ENCODE data around the gene TAOK3. TPM values are rescaled to one million over a fixed set of nuclear protein-coding genes. Genes with fewer than 3 reads are reported as not detected.

The TAOK3 gene
- total and polyA plus RNA-seq, 9 of the 15 experiments (the other 6 are each of a cell fraction or from before 2014, with no cell fraction given), result 24.3 to 83.5 (median 47.1) TPM

- no peak for TF ChIP-seq ZMIZ1 (IDR thresholded peaks at IDR 0.05; ENCODE audit: low read depth in 2 of 2, low read length in 2 of 2)
- peak; percentile 20; the same call in 1 of the 2 replicates for TF ChIP-seq SMARCC2 (IDR thresholded peaks at IDR 0.05; ENCODE audit: low read depth)
- TF ChIP-seq ZKSCAN1 (IDR thresholded peaks at IDR 0.05; ENCODE audit: low read depth, low read length), result no peak
- peak; percentile 74 for TF ChIP-seq ZBTB7A (IDR thresholded peaks at IDR 0.05; ENCODE audit: borderline replicate concordance, control insufficient read depth, low read depth, low read length)
- TF ChIP-seq STAT5A (IDR thresholded peaks at IDR 0.05; ENCODE audit: borderline replicate concordance, low read length), result no peak
- TF ChIP-seq ZHX1 (conservative IDR thresholded peaks at IDR 0.05; ENCODE audit: low read length), result no peak
- TF ChIP-seq DIDO1 (tag; IDR thresholded peaks at IDR 0.05; ENCODE audit: low read depth), result no peak
- TF ChIP-seq, protein P1, sequence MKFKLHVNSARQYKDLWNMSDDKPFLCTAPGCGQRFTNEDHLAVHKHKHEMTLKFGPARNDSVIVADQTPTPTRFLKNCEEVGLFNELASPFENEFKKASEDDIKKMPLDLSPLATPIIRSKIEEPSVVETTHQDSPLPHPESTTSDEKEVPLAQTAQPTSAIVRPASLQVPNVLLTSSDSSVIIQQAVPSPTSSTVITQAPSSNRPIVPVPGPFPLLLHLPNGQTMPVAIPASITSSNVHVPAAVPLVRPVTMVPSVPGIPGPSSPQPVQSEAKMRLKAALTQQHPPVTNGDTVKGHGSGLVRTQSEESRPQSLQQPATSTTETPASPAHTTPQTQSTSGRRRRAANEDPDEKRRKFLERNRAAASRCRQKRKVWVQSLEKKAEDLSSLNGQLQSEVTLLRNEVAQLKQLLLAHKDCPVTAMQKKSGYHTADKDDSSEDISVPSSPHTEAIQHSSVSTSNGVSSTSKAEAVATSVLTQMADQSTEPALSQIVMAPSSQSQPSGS (CRISPR knock-in tag; IDR thresholded peaks at IDR 0.05), result no peak
- TF ChIP-seq ZNF717 (CRISPR knock-in tag; IDR thresholded peaks at IDR 0.05), result no peak
- no peak for TF ChIP-seq RBM15 (IDR thresholded peaks at IDR 0.05; ENCODE audit: insufficient read depth, low read length)
- peak; percentile 55 for TF ChIP-seq CCNT2 (IDR thresholded peaks at IDR 0.05; ENCODE audit: borderline replicate concordance, extremely low read depth, insufficient read length, low read depth, low read length)
- TF ChIP-seq ASH1L (IDR thresholded peaks at IDR 0.05; ENCODE audit: borderline replicate concordance, low read depth, partially characterized antibody), result no peak
- no peak for TF ChIP-seq CREM (IDR thresholded peaks at IDR 0.05; ENCODE audit: low read depth)
- TF ChIP-seq ZNF263 (CRISPR knock-in tag; IDR thresholded peaks at IDR 0.05; ENCODE audit: borderline replicate concordance), result no peak
- peak; percentile 87 for TF ChIP-seq RBBP5 (IDR thresholded peaks at IDR 0.05; ENCODE audit: borderline replicate concordance, insufficient read depth, low read length, poor library complexity, severe bottlenecking)
- TF ChIP-seq KLF6 (CRISPR knock-in tag; IDR thresholded peaks at IDR 0.05; ENCODE audit: borderline replicate concordance), result no peak
- no peak for TF ChIP-seq ZNF324 (CRISPR knock-in tag; IDR thresholded peaks at IDR 0.05)
- no peak for TF ChIP-seq RFX1 (IDR thresholded peaks at IDR 0.05)
- no peak for TF ChIP-seq ZNF217 (CRISPR knock-in tag; IDR thresholded peaks at IDR 0.05)
- TF ChIP-seq CTBP1 (IDR thresholded peaks at IDR 0.05; ENCODE audit: borderline replicate concordance), result no peak
Observed at GRCh38 chr12:118371321-118372282, 1.1 kb downstream of the TAOK3 start (continued).

All from K562 (cell line).